T-helper 2 cell treated with Interferon-gamma antibody and Interleukin-4, amounts not matched to agents 100 ng/mL and 5 ng/mL, for 36 hours (primary cell): ENCODE data around the gene S100PBP. TPM values are rescaled to one million over a fixed set of nuclear protein-coding genes. Genes with fewer than 3 reads are reported as not detected.
"Not testable (repeated sequence)": the region's sequence is repeated elsewhere in the genome, so short reads cannot be mapped to it uniquely, and the experiment has no call there.

Source experiments
- intact Hi-C: fragments of 100-400 bp; cut with micrococcal nuclease; formaldehyde crosslinking; loops from one replicate; pipeline ENCODE4 v1.15.1; 2023
- total RNA-seq: library from RNA; stranded (reverse); gene quantifications from 2 replicates; pipeline ENCODE4 v1.2.3, GENCODE V29; 2022

The S100PBP gene
- total RNA-seq, 1 donor from 2014 or later = 70.3 TPM

DNA sequence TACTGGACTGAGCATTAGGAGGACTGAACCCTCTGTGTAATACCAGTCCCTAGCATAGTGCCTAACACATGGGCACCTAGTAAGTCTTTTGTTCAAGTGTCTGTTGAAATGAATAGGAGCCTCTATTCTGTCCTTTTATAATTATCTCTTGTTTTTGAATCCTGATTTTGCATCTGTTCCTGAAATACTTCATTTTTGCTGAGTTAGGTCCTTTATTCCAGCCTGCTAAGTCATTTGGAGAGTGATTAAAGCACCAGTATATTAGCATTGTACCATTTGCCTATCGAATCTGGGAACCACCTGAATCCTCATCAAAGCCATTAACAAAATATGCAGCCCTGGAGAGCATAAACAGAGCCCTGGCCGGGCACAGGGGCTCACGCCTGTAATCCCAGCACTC is 32.6 kb upstream of the S100PBP start:
- intact Hi-C loops = no loop called here

DNA sequence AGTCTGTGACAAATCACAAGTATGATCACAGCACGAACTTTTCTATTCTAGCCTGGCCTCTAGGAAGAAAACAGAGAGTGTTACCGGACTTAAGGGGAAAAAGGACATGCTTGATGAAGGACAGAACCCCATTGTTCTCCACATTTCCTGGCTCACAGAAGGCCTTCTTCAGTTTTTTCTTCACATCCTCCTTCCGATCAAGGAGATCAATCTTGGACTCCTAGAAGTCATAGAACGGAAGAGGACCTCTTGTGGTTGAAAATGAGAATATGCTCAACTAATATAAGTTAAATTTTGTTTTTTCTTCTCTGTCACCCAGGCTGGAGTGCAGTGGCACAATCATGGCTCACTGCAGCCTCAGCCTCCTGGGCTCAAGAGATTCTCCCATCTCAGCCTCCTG is 30.6 kb upstream of the S100PBP start:
- intact Hi-C loops = loop anchor here (1.0 kb wide), 1 partner anchor 75 kb away; no protein-coding TSS in a partner anchor

DNA sequence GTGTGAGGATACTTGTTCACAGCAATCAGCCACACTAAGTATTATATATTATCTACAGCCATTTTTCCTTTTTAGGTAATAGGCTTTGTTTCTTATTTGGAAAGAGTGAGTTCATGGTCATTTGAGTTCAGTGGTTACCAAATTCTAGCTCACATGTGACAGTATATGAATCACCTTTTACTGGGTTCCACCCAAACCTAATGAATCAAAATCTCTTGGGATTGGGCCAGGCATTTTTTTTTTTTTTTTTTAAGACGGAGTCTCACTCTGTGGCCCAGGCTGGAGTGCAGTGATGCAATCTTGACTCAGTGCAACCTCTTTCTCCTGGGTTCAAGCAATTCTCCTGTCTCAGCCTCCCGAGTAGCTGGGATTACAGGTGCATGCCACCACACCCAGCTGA is 28.1 kb upstream of the S100PBP start:
- intact Hi-C loops = not testable (repeated sequence)

DNA sequence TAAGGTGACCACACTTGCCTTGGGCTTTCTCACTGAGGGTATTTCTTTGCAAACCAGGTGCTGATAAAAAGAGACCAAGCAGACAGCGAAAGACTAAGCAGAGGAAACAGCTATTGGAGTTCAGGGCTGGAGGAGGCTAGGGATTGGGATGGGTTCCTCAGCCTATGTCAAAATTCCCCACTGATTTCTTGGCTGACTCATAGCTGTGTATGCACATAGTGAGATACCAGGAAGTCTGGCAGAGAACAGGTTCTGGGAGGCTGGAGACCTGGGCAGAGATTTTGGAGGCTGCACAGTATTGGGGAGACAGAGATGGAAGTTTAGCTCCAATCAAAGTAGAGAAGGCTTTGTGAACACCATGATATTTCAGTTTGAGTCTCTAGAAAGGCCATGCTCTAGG is 25.6 kb upstream of the S100PBP start:
- intact Hi-C loops = no loop called here

- intact Hi-C loops = not testable (repeated sequence)
Measured at GRCh38 chr1:32795763-32796162, 21.7 kb upstream of the S100PBP start.

DNA sequence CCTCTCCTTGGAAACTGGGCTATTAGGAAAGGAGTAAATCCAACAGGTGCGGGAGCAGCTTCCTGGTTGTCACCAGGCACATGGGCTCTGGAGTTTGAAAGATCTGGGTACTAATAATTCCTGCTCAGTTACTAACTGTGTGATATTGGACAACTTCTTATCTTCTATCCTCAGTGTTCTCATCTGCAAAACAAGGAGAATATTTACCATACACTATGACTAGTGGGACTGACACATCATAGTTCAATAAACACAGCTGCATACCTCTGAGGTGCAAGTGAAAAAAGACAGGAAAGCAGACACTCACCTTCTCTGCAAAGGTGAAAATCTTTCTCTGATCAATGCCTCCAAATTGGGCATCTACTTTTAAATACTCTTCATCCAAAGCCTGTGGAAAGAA is 20.0 kb upstream of the S100PBP start:
- intact Hi-C loops = no loop called here

DNA sequence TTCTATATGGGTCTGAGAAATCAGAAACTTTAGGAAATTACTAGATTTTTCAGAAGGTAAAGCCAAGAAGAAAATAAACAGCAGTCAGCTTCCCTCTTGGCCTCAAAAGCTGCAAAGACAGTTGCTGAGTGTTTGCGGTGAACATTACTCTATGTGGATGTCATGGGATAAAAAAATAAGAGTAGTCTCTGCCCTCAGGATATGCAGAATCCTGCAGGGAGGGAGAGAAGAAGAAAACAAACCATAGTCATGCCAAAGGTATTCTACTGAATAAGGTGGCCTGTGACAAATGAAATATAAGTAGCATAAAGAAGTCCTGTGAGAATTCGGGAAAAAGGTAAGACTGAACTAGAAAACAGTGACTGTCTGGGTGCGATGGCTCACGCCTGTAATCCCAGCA is 19.3 kb upstream of the S100PBP start:
- intact Hi-C loops = no loop called here

- intact Hi-C loops = loop anchor here (1.0 kb wide), 1 partner anchor 18 kb away; the partner anchor contains the start of genes S100PBP and YARS1
Measured at GRCh38 chr1:32798679-32799416, 18.6 kb upstream of the S100PBP start.

DNA sequence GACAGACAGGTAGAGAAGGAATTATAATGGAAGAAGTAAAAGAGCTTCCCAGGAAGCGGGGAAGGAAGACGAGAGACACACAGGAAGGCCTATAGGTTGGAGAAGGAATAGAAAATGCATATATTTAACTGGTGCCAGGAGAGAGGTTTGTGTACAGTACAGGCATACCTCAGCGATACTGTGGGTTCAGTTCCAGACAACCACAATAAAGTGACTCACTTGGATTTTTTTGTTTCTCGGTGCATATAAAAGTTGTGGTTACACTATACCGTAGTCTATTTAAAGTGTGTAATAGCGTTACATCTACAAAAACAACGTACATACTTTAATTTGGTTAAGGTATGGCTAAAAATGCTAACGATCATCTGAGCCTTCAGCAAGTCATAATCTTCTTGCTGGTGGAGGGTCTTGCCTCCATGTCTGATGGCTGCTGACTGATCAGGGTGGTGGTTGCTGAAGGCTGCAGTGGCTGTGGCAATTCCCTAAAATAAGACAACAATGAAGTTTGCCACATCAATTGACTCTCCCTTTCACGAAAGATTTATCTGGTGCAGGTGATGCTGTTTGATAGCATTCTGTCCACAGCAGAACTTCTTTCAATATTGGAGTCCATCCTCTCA is 16.2 kb upstream of the S100PBP start:
- intact Hi-C loops = no loop called here

DNA sequence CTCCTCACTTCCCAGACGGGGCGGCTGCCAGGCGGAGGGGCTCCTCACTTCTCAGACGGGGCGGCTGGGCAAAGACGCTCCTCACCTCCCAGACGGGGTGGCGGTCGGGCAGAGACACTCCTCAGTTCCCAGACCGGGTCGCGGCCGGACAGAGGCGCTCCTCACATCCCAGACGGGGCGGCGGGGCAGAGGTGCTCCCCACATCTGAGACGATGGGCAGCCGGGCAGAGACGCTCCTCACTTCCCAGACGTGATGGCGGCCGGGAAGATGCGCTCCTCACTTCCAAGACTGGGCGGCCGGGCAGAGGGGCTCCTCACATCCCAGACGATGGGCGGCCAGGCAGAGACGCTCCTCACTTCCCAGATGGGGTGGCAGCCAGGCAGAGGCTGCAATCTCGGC is 13.0 kb upstream of the S100PBP start:
- intact Hi-C loops = not testable (repeated sequence)

DNA sequence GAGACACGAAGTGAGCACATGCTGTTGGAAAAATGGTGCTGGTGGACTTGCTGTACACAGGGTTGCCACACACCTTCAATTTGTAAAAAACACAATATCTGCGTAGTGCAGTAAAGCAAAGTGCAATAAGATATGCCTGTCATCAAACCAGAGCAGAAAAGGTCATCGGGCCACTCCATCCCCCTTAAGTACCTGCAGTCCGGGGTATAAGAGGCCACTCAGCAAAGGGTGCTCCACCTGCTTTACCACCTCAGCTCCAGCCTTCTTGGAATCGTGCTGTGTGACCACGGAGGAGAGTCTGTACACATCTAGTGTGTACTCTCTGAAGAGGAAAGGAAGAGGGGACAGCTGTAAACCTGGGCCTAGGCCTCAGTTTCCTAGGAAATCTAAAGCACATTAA is 11.2 kb upstream of the S100PBP start:
- intact Hi-C loops = no loop called here

- intact Hi-C loops = no loop called here
Measured at GRCh38 chr1:32806910-32807523, 10.4 kb upstream of the S100PBP start.

- intact Hi-C loops = no loop called here
Measured at GRCh38 chr1:32808580-32808979, 8.9 kb upstream of the S100PBP start.

DNA sequence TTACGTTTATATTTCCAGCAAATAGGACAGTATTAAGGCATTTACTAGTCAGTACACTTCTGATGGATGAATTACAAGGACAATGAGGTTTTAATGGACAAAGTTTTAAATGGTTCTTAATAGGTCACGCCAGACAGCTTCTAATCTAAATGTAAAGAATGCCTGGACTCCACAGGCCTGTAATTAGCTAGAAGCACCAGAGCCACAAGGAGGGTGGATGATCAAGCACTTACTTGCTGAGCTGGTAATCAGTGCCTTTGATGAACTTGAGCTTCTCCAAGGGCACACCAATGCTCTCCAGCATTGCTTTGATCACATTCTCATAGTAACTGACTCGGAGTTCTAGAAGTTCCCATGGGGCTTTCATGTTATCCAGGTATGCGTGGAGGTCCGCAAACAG is 7.1 kb upstream of the S100PBP start:
- intact Hi-C loops = no loop called here

- intact Hi-C loops = no loop called here
Measured at GRCh38 chr1:32811265-32811664, 6.2 kb upstream of the S100PBP start.

GRCh38 chr1:32811917-32812316 is 5.5 kb upstream of the S100PBP start:
- intact Hi-C loops = no loop called here

DNA sequence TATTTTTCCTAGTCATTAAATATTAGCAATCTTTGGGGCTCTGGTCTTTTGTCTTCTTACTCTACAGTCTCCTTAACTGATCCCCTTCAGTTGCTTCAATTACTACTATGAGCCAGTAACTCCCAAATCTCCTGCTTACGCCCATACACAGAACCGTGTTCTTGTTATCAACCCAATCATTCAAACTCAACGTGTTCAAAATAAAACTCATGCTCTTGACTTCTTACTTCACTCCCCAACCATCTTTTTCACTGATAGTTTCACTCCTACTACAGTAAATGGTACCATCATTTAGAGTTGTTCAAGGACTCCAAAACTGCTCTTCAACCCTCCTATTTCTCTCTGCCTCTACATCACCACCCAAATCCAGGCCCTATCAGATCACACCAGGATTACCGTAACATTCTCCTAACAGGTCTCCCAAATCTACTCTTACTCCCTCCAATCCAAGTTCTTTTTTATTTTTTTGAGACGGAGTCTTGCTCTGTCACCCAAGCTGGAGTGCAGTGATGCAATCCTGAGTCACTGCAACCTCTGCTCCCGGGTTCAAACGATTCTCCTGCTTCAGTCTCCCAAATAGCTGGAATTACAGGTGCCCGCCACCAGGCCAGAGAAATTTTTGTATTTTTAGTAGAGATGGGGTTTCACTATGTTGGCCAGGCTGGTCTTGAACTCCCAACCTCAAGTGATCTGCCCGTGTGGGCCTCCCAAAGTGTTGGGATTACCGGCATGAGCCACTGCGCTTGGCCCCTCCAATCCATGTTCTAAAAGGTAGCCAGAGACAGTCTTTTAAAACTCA is 3.3 kb upstream of the S100PBP start:
- intact Hi-C loops = no loop called here

- intact Hi-C loops = loop anchor here (1.0 to 5.0 kb wide), 6 partner anchors 17 to 744 kb away; partner anchors contain the start of genes AK2, RNF19B, TMEM39B and ZBTB8OS
Measured at GRCh38 chr1:32816676-32817158, 736 bp upstream of the S100PBP start.

GRCh38 chr1:32817815-32818786 is 648 bp downstream of the S100PBP start:
- intact Hi-C loops = loop anchor here (1.0 to 5.0 kb wide), 6 partner anchors 19 to 746 kb away; partner anchors contain the start of genes AK2, RNF19B, TMEM39B and ZBTB8OS
